SK-N-SH (cell line): Measurements from ENCODE around the gene LMF1.

Source experiments
- CTCF ChIP-seq: fragments of 200-600 bp; sonication (generic); IDR thresholded peaks from 2 replicates; pipeline ENCODE4 v1.6.1; 2017; ENCODE audit warnings: antibody characterized with exemption, mild to moderate bottlenecking, moderate library complexity
- EZH2phosphoT487 ChIP-seq: fragments of 200-600 bp; sonication (generic); IDR thresholded peaks from 2 replicates; pipeline ENCODE4 v1.6.1; 2017; ENCODE audit warnings: low read depth, mixed run types, mild to moderate bottlenecking, antibody characterized with exemption, moderate library complexity, borderline replicate concordance
- POLR2AphosphoS5 ChIP-seq: IDR thresholded peaks from 2 replicates; pipeline ENCODE4 v1.6.1; 2012; ENCODE audit warnings: low read depth, low read length

GRCh38 chr16:939311-939710 is 31.5 kb downstream of the LMF1 start:
- no peak for TF ChIP-seq CTCF
- no peak for TF ChIP-seq EZH2phosphoT487
- TF ChIP-seq POLR2AphosphoS5, result no peak
